HG03064 (cell line): ENCODE results near the gene CABP1.

Experiments
- ATAC-seq: cut with Tn5 transposase; IDR thresholded peaks from one replicate; pipeline ENCODE4 v1.9.1; 2021; ENCODE audit warnings: low read depth; ENCODE audit not compliant: unreplicated experiment

CABP1 gene

DNA sequence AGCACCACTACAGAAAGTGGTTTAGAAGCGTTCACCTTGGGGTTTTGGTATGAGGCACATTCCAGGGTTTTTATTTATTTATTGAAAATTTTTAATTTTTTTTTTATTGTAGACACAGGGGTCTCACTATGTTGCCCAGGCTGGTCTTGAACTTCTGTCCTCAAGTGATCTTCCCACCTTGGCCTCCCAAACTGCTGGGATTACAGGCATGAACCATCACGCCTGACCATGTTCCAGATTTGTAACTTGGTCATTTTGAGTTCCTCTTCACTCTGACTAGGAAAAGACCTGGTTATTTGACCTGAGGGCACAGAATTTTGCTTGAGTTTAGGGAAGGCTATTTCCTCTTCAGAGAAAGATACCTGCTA is 49.6 kb downstream of the CABP1 start:
- ATAC-seq, result no peak

- ATAC-seq, result no peak
Measured at GRCh38 chr12:120690978-120691377, 50.6 kb downstream of the CABP1 start.

DNA sequence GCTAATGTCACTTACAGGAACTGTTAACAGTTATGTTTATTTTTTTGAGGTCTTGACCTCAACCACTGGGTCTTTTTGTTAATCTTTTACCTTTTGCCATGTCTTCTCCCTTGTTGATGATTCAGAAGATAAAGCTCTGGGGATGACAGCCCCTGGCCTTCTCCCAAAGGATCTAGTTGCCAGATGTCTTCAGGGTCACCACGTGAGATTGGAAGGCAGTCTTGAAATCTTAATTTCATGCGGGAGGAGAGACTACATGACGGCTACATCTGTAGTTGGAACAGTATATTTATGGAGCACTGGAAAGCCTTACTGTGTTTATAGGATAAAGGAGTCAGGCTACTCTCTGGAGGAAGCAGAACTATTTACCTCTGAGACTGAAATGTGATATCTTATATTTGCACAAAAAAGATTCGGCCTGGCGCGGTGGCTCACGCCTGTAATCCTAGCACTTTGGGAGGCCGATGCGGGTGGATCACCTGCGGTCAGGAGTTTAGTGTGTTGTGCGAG is 52.2 kb downstream of the CABP1 start:
- ATAC-seq, result no peak

DNA sequence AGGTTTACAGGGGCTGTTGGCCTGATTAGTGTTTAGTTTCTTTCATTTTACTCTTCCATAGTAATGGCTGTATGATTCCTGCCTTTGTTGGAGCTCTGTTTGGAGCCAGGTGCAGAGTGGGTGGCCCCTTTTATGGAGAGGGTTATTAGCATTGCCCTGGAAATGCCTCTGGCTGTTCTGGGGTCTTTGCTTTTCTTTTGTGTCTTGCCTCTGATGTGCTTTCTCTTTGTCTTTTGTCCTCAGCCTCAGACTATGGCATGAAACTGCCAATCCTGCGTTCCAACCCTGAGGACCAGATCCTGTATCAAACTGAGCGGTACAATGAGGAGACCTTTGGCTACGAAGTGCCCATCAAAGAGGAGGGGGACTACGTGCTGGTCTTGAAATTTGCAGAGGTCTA is 53.4 kb downstream of the CABP1 start:
- no peak for ATAC-seq

DNA sequence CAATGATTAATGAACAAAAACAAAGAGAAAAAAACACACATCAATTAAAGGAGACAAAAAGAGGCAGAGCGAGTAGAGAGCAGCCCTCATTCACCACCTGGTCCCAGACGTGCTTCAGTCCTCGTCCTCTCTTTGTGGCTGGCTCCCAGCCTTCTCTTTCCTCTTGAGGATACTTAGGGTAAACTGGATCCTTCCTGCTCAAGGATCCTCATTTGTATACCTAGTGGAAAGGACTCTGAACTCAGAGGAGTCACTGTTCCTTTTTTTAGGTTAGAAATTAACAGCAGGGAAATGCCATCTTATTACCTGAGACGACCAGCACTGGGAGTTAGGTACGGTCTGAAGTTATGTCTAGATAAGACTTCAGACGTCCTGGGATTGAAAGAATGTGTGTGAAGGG is 56.2 kb downstream of the CABP1 start:
- no peak for ATAC-seq

DNA sequence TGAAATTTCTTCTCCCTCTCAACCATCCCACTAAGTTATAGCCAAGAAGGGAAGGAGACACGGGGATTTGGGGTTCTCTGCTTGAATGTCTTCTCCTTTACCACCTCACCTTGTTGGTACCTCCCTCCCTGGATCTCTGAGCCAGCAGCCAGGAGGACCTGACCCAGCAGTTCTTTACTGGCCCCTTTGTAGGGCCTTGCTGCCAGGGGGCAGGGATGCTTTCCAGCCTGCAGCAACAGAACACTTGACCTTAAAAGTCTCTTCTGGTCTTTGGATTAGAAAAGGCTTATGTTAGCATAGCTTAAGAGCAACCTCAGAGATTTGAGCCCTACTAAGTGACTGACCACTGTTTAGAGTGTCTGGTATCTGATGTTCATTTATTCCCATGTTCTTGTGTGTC is 56.9 kb downstream of the CABP1 start:
- ATAC-seq, result no peak

GRCh38 chr12:120698665-120699064 is 58.2 kb downstream of the CABP1 start:
- no peak for ATAC-seq

- no peak for ATAC-seq
Measured at GRCh38 chr12:120699553-120699952, 59.1 kb downstream of the CABP1 start.

DNA sequence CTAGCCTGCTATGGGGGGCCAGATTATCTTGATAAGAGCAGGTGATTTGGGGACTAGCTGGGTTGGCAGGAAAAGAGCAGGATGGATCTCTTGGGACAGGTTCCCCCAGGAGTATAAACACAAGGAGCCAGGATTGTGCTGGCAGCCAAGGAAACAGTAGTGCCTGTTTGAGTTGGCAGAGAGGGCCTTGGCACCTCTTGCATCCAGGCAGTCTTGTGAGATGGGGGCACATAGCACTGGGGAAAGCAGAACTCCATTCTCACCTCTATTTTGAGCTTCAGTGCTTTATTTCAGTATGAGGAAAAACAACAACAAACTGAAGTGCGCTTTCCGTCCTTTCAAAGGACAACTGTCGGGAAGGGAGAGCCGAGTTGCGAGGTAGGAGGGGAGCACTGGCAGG is 60.5 kb downstream of the CABP1 start:
- ATAC-seq, result no peak

GRCh38 chr12:120702637-120703036 is 62.2 kb downstream of the CABP1 start:
- ATAC-seq, result no peak

DNA sequence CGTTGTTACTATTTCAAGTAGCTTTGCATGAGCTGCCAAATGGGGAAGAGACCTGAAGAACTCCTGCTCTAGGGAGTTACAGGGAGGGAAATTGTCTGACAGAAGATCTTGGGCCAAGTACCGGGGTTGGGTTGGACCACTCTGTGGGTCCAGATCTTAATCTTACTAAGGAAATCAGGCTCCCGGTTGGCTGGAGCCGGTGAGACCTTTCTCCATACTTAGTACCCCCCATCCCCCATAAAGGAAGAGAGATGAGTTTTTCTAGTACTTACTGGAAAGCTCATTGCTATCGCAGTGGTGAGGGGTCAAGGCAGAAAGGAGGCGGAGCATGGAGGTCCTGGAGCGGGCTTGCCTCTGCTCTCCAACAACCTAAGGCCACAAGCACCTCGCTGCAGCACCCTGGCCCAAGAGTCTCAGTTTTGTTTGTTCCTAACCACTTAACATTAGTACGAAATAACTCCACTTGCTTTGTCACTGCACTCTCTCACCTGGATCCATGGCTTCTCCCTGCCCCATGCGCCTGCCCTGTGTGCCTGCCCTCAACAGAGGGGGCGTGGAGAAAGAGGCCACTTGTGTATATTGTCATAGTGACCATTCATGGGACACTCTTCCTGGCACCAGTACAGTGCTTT is 63.0 kb downstream of the CABP1 start:
- ATAC-seq, result no peak

GRCh38 chr12:120705618-120706017 is 65.2 kb downstream of the CABP1 start:
- no peak for ATAC-seq

GRCh38 chr12:120706029-120706428 is 65.6 kb downstream of the CABP1 start:
- ATAC-seq, result no peak

DNA sequence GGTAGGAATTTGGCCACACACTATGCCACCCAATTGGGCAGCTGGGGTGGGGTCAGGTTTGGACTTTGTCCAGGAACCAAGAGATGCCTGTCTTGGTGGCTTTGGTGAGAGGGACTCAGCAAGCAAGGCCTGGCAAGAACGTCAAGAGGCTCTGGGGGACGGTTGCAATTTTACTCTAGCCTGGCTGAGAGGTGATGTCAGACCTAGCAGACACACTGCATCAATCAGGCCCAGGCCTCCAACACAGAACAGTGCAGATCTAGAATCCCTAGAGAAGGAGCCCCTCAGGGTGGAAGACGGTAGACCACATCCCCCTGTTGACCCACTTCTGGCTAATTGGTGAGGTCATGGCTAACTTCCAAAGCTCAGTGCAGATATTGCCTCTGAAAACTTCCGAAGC is 68.2 kb downstream of the CABP1 start:
- no peak for ATAC-seq

- peak; percentile 50 for ATAC-seq
Measured at GRCh38 chr12:120710031-120710804, 69.8 kb downstream of the CABP1 start, which contains the start of gene UNC119B. TSS of gene UNC119B (plus strand) at chr12:120710458. CDS start at chr12:120710475, 17 bp downstream.

- peak; percentile 29 for ATAC-seq
Measured at GRCh38 chr12:120710805-120711296, 70.4 kb downstream of the CABP1 start.

GRCh38 chr12:120711411-120711810 is 71.0 kb downstream of the CABP1 start:
- ATAC-seq, result no peak

DNA sequence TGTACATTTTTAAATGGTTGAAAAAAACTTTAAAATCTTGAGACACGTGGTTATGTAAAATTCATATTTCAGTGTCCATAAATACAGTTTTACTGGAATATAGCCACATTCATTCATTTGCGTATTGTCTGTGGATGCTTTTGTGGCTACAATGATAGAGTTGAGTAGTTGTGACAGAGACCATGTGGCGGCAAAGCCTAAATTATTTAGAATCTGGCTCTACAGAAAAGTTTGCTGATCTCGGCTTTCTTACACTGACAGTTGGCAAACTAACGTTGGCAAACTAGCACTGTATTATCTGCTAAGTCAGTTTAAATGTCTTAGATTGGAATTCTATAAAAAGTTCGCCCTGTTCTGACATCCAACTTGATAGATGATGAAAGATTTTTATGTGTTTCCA is 72.2 kb downstream of the CABP1 start:
- no peak for ATAC-seq

DNA sequence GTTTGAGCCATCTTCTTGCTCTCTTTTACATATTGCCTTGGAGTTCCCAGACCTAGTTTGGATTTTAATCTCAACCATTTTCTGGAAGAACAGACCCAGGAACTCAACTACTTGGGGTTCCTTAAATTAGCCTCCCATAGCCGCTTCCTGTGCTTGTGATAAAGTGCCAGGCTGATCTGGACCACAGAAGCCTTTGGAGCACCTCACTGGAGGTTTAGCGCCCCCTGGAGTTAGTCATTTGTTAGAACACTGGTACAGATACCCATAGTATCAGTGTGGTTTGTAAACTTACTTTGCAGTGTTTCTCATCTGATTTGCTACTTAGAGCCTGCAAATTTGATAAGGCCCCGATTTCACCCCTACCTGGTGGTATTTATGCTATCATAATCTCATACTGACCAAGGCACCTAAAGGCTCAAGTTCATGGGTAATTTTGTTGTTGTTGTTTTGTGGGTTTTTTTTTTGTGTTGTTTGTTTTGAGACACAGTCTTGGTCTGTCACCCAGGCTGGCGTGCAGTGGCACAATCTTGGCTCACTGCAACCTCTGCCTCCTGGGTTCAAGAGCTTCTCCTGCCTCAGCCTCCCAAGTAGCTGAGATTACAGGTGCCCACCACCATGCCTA is 73.5 kb downstream of the CABP1 start:
- ATAC-seq, result no peak
